Activated CD4-positive, CD25-positive, alpha-beta regulatory T cell treated with anti-CD3 and anti-CD28 coated beads, Interleukin-2, amount 50 U/mL, for 72 hours (primary cell): Measurements from ENCODE around the gene CELSR2.

Source experiments
- DNase-seq: peaks from one replicate; pipeline ENCODE4 v3.0.0; 2021

CELSR2 gene

GRCh38 chr1:109252893-109253802 lies 3.8 kb downstream of the CELSR2 start:
- no peak for DNase-seq

DNA sequence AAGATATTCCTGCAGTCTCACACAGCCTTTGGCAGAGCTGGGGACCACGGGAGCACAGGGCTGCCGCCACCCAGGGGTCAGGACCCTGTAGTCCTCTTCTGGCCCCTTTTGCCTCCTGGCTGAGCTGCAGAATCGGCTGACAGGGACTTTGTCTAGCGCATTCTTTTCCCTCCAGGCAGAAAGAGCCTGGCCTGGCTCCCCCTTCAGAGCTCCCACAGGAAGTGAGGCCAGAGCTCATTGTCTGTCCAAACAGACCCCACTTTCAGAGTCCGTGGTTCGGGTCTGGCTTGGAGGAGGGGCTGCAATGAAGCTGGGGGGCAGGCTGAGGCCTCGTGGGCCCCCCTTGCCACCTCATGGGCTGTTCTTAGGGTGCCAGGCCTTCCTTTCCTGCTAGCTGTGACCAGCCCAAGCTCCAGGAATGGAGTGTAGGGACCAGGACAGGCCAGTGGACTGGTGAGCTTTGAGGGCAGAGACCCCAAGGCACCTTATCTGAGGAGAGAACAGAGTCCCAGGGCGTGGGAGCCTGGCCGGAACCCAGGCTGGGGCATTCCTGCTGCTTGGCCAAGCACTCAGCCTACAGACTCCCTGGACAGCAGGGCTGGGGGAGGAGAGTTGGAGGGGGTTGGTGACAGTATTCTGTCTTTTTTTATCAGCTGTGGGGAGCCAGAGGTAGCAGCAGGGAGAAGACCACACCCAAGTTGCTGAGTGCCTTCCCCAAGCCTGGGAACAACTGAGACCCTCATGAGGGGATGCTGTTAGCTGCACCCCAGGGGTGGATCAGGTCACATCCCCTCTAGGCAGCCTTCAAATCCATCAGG lies 4.7 kb downstream of the CELSR2 start:
- no peak for DNase-seq

DNA sequence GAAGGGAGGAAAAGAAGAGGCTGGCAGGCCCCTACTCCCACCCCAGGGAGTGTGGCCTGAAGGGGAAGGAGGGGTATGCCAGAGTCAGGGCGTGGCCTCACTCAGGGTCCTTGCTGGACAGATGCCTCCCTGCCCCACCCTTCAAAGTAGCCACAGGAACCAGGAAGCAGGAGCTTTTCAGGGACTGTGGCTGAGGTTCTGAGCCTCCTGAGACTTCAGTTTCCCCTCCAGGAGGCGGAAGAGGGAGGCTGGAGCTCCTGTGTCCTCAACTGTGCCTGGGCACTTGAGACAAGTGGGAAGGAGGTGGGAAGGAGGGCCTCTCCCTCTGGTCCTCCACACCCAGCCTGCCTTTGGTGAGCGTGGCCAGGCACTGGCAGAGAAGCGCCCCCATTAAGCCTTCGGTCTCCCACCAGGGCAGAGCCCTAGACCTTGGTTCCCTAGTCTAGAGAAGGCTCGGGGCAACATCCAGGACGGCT lies 5.3 kb downstream of the CELSR2 start:
- DNase-seq, result no peak

DNA sequence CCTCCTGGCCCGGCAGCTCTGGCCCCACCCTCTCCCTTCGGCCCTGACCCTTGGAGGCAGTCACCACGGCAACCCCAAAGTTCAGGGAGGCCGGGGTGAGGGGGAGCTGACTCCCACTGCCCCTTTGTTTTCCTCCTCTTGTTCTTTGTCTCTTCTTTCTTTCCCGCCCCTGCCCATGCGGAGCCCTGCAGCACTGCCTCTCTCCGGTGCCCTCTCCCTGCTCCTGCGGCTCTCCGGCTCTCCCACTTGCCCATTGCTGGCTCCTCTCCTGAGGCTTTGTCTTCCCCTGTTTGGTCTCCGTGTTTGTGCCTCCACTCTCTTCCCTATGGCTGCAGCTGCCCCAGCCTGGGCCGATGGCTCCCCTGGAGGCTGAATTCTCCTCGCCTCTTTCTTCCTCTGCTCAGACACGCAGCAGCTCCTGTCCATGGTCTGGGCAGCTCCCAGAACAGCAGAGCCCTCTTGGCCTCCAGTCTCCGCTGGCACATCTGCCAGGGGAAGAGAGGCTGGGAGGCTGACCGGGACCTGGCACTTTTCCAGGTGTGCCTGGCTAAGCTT lies 5.8 kb downstream of the CELSR2 start:
- DNase-seq, result no peak

GRCh38 chr1:109255678-109256077 lies 6.3 kb downstream of the CELSR2 start:
- DNase-seq, result no peak

- no peak for DNase-seq
Measured at GRCh38 chr1:109256085-109256484, 6.7 kb downstream of the CELSR2 start.

DNA sequence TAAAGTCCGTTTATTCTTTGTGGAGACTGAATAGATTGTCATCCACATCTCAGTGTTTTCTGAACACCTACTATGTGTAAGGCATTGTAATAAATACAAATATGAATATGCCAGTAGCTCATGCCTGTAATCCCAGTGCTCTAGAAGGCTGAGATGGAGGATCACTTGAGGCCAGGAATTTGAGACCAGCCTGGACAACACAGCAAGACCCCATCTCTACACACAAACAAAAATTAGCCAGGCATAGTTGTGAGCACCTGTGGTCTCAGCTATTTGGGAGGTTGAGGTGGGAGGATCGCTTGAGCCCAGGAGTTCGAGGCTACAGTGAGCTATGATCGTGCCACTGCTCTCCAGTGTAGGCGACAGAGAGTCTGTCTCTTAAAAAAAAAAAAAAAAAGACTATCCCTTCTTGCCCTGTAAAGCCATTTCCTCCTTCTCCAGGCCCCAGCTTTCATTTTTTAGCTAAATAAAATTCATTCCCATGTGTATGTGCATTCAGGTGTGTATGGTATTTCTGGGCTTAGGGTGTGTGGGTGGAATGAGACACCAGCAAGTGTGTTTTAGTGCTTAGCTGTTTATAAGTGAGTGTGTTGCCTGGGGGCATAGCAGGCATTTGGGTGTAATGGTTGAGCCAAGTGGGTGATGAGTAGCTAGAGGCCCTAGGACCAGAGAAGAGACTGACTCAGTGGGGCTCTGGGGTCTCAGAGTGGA lies 7.8 kb downstream of the CELSR2 start:
- DNase-seq, result no peak

- no peak for DNase-seq
Measured at GRCh38 chr1:109257682-109258421, 8.5 kb downstream of the CELSR2 start.

DNA sequence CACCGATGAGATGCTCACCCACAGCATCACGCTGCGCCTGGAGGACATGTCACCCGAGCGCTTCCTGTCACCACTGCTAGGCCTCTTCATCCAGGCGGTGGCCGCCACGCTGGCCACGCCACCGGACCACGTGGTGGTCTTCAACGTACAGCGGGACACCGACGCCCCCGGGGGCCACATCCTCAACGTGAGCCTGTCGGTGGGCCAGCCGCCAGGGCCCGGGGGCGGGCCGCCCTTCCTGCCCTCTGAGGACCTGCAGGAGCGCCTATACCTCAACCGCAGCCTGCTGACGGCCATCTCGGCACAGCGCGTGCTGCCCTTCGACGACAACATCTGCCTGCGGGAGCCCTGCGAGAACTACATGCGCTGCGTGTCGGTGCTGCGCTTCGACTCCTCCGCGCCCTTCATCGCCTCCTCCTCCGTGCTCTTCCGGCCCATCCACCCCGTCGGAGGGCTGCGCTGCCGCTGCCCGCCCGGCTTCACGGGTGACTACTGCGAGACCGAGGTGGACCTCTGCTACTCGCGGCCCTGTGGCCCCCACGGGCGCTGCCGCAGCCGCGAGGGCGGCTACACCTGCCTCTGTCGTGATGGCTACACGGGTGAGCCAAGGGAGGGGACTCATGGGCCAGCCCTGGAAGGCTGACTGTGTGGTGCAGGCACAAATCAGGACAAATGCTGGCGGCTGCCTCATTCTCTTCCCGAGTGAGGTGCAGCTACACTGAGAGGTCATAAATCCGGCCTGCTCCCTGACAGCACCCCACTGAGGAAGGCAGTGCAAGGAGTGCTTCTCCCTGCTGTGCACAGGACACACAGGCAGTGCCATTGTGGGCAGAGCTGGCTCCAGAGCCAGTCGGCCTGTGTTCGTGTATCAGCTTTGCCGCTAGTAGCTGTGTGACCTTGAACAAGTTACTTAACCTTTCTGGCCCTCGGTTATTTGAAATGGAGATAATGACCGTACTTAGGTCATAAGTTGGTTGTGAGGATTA lies 9.4 kb downstream of the CELSR2 start:
- DNase-seq, result no peak

- DNase-seq, result no peak
Measured at GRCh38 chr1:109259674-109260557, 10.6 kb downstream of the CELSR2 start.

DNA sequence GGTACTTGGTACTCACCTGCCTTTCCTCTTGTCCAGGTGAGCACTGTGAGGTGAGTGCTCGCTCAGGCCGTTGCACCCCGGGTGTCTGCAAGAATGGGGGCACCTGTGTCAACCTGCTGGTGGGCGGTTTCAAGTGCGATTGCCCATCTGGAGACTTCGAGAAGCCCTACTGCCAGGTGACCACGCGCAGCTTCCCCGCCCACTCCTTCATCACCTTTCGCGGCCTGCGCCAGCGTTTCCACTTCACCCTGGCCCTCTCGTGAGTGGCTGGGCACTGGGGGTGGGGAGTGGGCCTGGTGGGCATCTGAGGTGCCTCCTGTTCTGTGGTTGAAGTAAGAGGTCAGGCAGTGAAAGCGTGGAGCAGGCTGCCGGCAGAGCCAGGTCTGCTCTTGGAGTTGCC lies 11.7 kb downstream of the CELSR2 start:
- no peak for DNase-seq

DNA sequence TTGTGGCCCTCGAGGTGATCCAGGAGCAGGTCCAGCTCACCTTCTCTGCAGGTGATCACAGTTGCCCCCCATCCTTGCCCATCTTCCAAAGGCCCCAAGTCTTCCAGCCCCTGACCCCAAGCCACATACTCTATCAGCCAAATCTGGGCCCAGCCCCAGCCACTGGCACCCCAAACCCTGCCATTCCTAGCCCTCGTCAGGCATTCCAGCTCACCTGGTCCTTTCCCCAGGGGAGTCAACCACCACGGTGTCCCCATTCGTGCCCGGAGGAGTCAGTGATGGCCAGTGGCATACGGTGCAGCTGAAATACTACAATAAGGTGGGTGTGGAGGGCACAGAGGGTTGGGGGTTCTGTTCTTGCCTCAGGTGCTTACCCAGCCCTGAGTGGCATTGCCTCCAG lies 12.2 kb downstream of the CELSR2 start:
- DNase-seq, result no peak

DNA sequence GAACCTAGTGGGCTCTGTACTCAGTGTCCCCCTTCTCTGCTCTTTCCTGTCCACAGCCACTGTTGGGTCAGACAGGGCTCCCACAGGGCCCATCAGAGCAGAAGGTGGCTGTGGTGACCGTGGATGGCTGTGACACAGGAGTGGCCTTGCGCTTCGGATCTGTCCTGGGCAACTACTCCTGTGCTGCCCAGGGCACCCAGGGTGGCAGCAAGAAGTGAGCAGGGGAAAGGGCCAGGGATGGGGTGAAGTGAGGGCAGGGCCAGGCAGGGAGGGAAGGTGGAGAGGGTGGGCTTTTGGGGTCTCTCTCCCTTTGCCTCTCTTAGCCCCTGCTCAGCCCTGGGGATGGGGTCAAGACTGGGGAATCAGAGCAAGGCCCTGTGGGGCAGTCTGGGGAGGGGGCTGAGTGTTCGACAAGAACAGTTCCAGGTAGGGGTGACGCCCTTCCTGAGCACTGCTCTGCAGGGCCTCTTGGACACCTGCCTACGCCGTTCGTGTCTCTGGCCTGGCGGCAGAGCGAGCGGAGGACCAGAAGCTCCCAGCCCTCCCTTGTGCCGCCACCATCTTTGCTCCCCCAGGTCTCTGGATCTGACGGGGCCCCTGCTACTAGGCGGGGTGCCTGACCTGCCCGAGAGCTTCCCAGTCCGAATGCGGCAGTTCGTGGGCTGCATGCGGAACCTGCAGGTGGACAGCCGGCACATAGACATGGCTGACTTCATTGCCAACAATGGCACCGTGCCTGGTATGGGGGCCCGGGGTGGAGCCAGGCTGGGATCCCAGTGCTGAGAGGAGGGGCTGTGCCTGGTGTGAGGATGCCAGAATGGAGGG lies 13.1 kb downstream of the CELSR2 start:
- DNase-seq, result no peak

DNA sequence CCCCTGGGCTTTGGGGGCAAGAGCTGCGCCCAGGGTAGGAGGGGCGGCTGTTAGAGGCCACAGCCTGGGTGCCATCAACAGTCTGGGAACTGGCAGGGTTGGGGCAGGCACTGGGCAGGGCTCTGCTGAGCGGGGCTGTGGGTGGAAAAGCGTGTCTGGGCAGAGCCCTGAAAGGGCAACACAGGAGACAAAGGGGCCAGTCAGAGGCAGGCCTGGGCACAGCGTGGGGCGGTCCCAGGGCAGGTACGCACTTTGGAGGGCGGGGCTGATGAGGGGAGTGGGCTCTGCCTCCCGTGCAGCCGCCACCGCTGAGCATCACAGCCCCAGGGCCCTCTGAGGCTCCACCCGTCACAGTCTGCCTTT lies 13.9 kb downstream of the CELSR2 start:
- DNase-seq, result no peak

- peak; percentile 86 for DNase-seq
Measured at GRCh38 chr1:109263597-109264378, 14.4 kb downstream of the CELSR2 start.

GRCh38 chr1:109264379-109264755 lies 15.0 kb downstream of the CELSR2 start:
- no peak for DNase-seq

DNA sequence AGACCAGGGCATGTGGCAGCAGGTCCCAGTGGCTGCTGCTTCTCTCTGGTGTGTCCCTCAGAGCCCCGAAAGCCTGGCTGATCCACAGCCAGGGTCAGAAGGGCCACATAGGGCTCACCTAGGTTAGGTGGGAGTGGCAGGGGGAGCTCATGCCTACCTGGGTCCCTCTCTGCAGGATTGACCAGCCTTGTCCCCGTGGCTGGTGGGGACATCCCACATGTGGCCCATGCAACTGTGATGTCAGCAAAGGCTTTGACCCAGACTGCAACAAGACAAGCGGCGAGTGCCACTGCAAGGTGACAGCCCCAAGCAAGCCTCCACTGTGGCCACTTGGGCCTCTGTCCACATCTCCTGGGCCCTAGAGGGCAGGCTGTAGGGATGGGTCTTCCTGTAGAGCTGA lies 15.7 kb downstream of the CELSR2 start:
- no peak for DNase-seq

GRCh38 chr1:109265741-109266330 lies 16.5 kb downstream of the CELSR2 start:
- DNase-seq, result no peak
